ENCODE data around the gene C19orf81.
"Not testable (repeated sequence)": the region's sequence is repeated elsewhere in the genome, so short reads cannot be mapped to it uniquely, and the experiment has no call there.

Gene C19orf81

DNA sequence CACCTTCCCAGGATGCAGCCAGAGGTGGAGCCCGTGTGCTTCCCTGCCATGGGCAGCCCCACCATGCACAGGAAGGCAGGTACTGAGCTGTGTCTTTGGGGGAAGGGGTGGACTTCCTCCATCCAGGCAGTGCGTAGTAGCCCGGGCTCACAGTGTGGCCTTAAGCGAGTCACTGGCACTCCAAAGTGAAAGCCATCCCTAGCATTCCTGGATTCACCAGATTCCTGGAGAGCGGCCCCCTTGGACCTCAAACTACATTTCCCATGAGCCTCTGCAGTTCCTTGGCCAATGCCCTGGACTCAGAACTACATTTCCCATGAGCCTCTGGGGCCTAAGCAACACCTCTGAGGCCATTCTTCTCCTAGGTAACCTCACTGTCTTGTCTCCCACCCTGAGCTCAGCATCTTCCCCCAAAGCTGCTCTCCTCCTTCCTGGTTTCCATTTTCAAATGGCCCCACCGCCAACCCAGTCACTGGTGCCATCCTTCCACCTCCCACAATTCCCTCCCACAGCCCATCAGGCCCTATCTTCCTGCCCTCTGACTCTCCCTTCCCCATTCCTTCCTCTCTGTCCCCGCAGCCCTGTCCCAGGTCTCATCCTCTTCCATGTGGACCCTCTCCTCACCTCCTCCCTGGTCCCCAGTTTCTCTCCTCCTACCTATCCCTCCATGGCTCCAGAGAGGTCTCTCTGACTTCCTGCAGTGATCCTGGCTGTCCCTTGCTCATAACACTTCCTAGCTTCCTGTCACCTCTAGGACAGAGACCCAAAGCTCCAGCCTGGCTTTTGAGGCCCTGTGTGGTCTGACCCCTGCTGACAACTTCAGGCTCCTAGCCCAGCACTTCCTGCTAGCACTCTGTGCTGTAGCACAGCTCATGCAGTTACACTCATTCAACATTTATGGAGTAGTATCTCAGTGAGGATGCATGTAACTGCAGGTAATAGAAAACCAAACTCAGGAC lies at the start of gene C19orf81:
Gene C19orf81, plus strand, starts transcription at position 13 of the 959 bp plus-strand sequence. Its CDS starts 0 bp downstream, at position 13.
- peak; percentile 9 for DNase-seq (ENCODE audit: low read depth)

DNA sequence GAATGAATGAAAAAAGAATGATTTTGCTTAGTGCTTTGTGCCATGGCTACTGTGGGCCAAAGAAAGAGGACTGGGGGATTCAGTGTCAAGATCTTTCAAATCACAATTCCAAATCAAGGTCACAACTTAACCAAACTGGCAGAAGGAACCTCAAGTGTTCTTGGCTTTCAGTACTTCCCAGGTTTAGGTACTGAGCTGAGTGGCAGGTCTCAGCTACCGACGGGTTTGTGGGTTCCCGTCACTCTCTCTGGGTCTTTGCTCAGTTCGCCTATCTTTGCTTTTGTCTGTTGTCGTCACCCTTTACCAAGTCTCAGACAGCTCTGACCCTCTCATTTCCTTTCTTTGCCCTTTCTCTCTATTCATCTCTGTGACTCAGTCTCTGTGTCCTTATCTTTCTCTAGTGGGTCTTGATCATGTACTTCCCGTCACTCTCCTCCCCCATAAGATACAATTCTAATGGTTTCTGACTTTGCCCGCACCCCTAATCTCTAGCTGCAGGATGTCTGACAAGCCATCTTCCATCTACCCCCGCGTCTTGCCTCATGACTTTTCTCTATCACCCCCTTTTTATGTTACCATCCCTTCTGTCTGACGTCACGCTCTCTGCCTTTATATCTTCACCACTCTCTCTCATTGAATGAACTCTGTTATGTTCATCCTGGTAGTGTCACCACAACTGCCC lies 47.7 kb upstream of the C19orf81 start:
- no peak for DNase-seq (ENCODE audit: low read depth)
- no peak for TF ChIP-seq CTCF (conservative IDR thresholded peaks at IDR 0.05; ENCODE audit: control insufficient read depth, insufficient read depth, low read depth, low read length)
- H3K4me3 ChIP-seq (ENCODE audit: control insufficient read depth, low read depth, low read length): no peak overlapping the region

More for the DNA sequence above, at the start of gene C19orf81:
- H3K4me3 ChIP-seq (ENCODE audit: control insufficient read depth, low read depth, low read length): no peak within 1 kb of the TSS
- TF ChIP-seq CTCF (conservative IDR thresholded peaks at IDR 0.05; ENCODE audit: control insufficient read depth, insufficient read depth, low read depth, low read length): no peak

GRCh38 chr19:50602089-50602422 lies 47.2 kb upstream of the C19orf81 start:
- TF ChIP-seq CTCF (conservative IDR thresholded peaks at IDR 0.05; ENCODE audit: control insufficient read depth, insufficient read depth, low read depth, low read length): no peak
- no peak overlapping the region for H3K4me3 ChIP-seq (ENCODE audit: control insufficient read depth, low read depth, low read length)
- no peak for DNase-seq (ENCODE audit: low read depth)

GRCh38 chr19:50602496-50602895 lies 46.7 kb upstream of the C19orf81 start:
- H3K4me3 ChIP-seq (ENCODE audit: control insufficient read depth, low read depth, low read length): no peak overlapping the region
- TF ChIP-seq CTCF (conservative IDR thresholded peaks at IDR 0.05; ENCODE audit: control insufficient read depth, insufficient read depth, low read depth, low read length): no peak
- DNase-seq (ENCODE audit: low read depth): no peak

DNA sequence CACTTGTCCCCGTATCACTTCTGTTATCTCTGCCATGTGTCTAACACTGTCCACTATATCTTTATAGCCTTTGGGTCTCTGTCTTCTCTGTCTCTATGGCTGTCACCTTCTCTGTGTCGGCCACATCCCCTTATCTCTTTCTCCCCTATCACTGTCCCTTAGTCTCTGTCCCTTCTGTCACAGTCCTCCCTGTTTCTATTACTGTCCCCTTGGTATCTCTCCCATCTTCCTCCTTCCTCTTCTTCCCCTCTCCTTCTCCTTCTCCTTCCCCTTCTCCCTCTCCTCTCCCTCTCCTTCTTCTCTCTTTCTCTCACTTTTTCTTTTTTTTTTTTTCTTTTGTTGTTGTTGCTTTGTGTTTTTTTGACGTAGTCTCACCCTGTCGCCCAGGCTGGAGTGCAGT lies 46.3 kb upstream of the C19orf81 start:
- no peak for TF ChIP-seq CTCF (conservative IDR thresholded peaks at IDR 0.05; ENCODE audit: control insufficient read depth, insufficient read depth, low read depth, low read length)
- no peak for DNase-seq (ENCODE audit: low read depth)
- H3K4me3 ChIP-seq (ENCODE audit: control insufficient read depth, low read depth, low read length): no peak overlapping the region

DNA sequence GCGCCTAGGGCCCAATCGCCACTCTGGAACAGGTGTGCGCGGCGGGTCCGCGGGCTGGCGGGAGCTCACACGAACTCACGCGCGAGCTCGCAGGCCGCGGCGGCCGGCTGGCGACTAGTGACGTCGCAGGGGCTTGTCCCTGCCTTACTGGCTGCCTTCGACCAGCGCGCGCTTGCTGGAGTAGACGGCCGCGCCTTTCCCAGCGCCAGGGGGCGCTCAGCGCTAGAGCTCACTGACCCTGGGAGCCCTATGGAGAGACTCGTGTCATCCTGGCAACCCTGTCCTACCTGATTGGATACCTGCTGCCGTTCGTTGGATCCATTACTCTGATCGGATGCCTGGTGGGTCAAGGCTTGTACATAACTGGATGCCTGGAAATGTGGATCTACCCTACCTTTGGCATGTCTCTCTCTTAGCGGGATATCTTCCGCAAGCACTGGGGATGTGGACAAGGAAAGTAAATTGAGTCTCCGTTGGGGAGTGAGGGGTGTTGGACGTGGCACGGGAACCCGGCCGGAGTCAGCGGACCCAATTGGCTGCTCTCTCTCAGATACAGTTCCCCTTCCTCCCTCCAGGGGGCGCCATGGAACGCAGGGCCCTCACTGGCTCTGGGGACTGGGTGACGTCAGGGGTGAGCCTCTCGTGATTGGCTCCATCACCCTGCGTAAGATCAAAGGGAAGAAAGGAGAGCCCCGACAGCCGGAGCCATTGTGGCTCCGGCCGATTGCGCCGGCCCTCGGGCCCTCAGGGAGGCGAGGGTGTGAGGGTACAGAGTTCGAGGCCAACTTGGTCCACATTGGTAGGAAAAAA lies 44.8 kb upstream of the C19orf81 start:
- DNase-seq (ENCODE audit: low read depth); H3K4me3 ChIP-seq (ENCODE audit: control insufficient read depth, low read depth, low read length): not testable (repeated sequence)

DNA sequence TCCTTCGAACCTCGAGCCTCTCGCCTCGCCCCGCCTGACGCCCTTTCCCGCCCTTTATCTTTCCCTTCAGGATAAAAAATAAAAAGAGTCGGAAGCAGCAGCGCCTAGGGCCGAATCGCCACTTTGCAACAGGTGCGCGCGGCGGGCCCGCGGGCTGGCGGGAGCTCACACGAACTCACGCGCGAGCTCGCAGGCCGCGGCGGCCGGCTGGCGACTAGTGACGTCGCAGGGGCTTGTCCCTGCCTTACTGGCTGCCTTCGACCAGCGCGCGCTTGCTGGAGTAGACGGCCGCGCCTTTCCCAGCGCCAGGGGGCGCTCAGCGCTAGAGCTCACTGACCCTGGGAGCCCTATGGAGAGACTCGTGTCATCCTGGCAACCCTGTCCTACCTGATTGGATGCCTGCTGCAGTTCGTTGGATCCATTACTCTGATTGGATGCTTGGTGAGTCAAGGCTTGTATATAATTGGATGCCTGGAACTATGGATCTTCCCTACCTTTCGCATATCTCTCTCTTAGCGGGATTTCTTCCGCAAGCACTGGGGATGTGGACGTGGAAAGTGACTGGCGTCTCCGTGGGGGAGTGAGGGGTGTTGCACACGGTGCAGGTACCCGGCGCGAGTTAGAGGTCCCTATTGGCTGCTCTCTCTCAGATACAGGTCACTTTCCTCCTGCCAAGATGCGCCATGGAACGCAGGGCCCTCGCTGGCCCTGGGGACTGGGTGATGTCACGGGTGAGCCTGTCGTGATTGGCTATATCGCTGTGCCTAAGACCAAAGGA lies 43.0 kb upstream of the C19orf81 start:
- DNase-seq (ENCODE audit: low read depth): peak; percentile 25
- not testable (repeated sequence) for H3K4me3 ChIP-seq (ENCODE audit: control insufficient read depth, low read depth, low read length)
